SK-N-SH (cell line): Measurements from ENCODE around the gene DIAPH2. TPM values are rescaled to one million over a fixed set of nuclear protein-coding genes. Genes with fewer than 3 reads are reported as not detected.

Source experiments
- CTCF ChIA-PET: fragments of 300-600, 350-600 bp; formaldehyde crosslinking; extraction: SDS; loops from one replicate; lab custom pipeline; 2021; lab: Yijun Ruan, JAX
- POLR2A ChIA-PET: fragments of 350-600 bp; sonication (Branson Sonifier 250); formaldehyde crosslinking; extraction: SDS; loops from one replicate; lab custom pipeline; 2020; ENCODE audit warnings: antibody characterized with exemption, inconsistent platforms; lab: Yijun Ruan, JAX
- DNase-seq: peaks from one replicate; pipeline ENCODE4 v3.0.0; 2012
- H2AFZ ChIP-seq: fragments of 200-600 bp; sonication (generic); 2 replicates; pipeline ENCODE4 v1.8.1; 2016; ENCODE audit warnings: antibody characterized with exemption, mild to moderate bottlenecking, low read depth
- H3F3A ChIP-seq: fragments of 200-600 bp; sonication (generic); replicated peaks from 2 replicates; pipeline ENCODE3; 2016; ENCODE audit warnings: antibody characterized with exemption, mild to moderate bottlenecking; ENCODE audit not compliant: insufficient read depth
- H3K27ac ChIP-seq, 2 experiments: fragments of 200-500 bp in 1 of 2; fragments of 200-600 bp in 1 of 2; sonication (Bioruptor generic) in 1 of 2; sonication (generic), shearing (Covaris generic) in 1 of 2; 2 replicates each; pipeline versions ENCODE4 v1.5.1 to v1.6.1; 2014 to 2016; ENCODE audit warnings: low read depth in 2 of 2, inconsistent platforms in 1 of 2, low read length in 1 of 2, mild to moderate bottlenecking in 1 of 2, mixed read lengths in 1 of 2
- H3K27me3 ChIP-seq: fragments of 200-600 bp; sonication (generic), shearing (Covaris generic); 2 replicates; pipeline ENCODE4 v1.6.1; 2016; ENCODE audit warnings: mixed run types; ENCODE audit not compliant: insufficient read depth
- H3K36me3 ChIP-seq, 2 experiments: fragments of 200-500 bp in 1 of 2; fragments of 200-600 bp in 1 of 2; sonication (Bioruptor generic) in 1 of 2; sonication (generic) in 1 of 2; replicated peaks in 1 of 2; 2 replicates each; pipeline versions ENCODE3 to v1.5.1; 2014 to 2016; ENCODE audit warnings: low read length in 1 of 2, mild to moderate bottlenecking in 1 of 2; ENCODE audit not compliant: insufficient read depth in 2 of 2, control insufficient read depth in 1 of 2
- H3K4me1 ChIP-seq, 2 experiments: fragments of 200-500 bp in 1 of 2; fragments of 200-600 bp in 1 of 2; sonication (Bioruptor generic) in 1 of 2; sonication (generic), shearing (Covaris generic) in 1 of 2; 2 replicates each; pipeline versions ENCODE4 v1.5.1 to v1.6.1; 2014 to 2016; ENCODE audit warnings: low read depth in 1 of 2, low read length in 1 of 2, mixed run types in 1 of 2; ENCODE audit not compliant: insufficient read depth in 2 of 2, control insufficient read depth in 1 of 2
- H3K4me2 ChIP-seq: fragments of 200-600 bp; sonication (generic), shearing (Covaris generic); 2 replicates; pipeline ENCODE4 v1.6.1; 2017; ENCODE audit warnings: mixed run types
- H3K4me3 ChIP-seq, 2 experiments: fragments of 200-500 bp in 1 of 2; fragments of 200-600 bp in 1 of 2; sonication (Bioruptor generic) in 1 of 2; sonication (generic), shearing (Covaris generic) in 1 of 2; 2 replicates each; pipeline versions ENCODE4 v1.5.1 to v1.8.1; 2014 to 2016; ENCODE audit warnings: low read depth in 2 of 2, inconsistent platforms in 1 of 2, low read length in 1 of 2, mild to moderate bottlenecking in 1 of 2, mixed read lengths in 1 of 2, moderate library complexity in 1 of 2
- H3K79me2 ChIP-seq: fragments of 200-600 bp; sonication (generic); 2 replicates; pipeline ENCODE4 v1.8.1; 2017; ENCODE audit warnings: mild to moderate bottlenecking; ENCODE audit not compliant: insufficient read depth
- H3K9ac ChIP-seq: fragments of 200-600 bp; sonication (generic); 2 replicates; pipeline ENCODE4 v1.6.1; 2017; ENCODE audit warnings: mixed run types
- H3K9me2 ChIP-seq: fragments of 200-600 bp; sonication (generic); 2 replicates; pipeline ENCODE4 v1.6.1; 2017; ENCODE audit warnings: mixed run types
- H3K9me3 ChIP-seq: fragments of 200-600 bp; sonication (generic); 2 replicates; pipeline ENCODE4 v1.6.1; 2017; ENCODE audit warnings: mixed run types, mild to moderate bottlenecking, moderate library complexity
- H4K20me1 ChIP-seq: fragments of 200-600 bp; sonication (generic); 2 replicates; pipeline ENCODE4 v1.6.1; 2017; ENCODE audit warnings: mild to moderate bottlenecking, mixed run types; ENCODE audit not compliant: insufficient read depth
- EP300 ChIP-seq, 2 experiments: IDR thresholded peaks; 2 replicates each; pipeline versions ENCODE4 v1.4.0 to v1.6.1; 2012; ENCODE audit warnings: borderline replicate concordance in 1 of 2, low read depth in 1 of 2, low read length in 1 of 2
- GATA2 ChIP-seq: sonication (generic); formaldehyde crosslinking; IDR thresholded peaks from 2 replicates; pipeline ENCODE4 v1.5.0; 2020; ENCODE audit warnings: mild to moderate bottlenecking, missing genetic modification reagents
- JUND ChIP-seq: IDR thresholded peaks from 2 replicates; pipeline ENCODE4 v1.4.0; 2012
- MAX ChIP-seq: IDR thresholded peaks from 2 replicates; pipeline ENCODE4 v1.4.0; 2012; ENCODE audit warnings: low read depth
- MXI1 ChIP-seq: IDR thresholded peaks from 2 replicates; pipeline ENCODE4 v1.6.1; 2012; ENCODE audit warnings: mild to moderate bottlenecking, low read depth, low read length, improper control_type of control experiment
- PBX3 ChIP-seq: IDR thresholded peaks from 2 replicates; pipeline ENCODE4; 2012
- RCOR1 ChIP-seq: fragments of 150-350 bp; IDR thresholded peaks from 2 replicates; pipeline ENCODE4 v1.6.1; 2017; ENCODE audit warnings: antibody characterized with exemption, low read length
- SIN3A ChIP-seq: IDR thresholded peaks from 2 replicates; pipeline ENCODE4 v1.6.1; 2012; ENCODE audit warnings: low read depth, mild to moderate bottlenecking, low read length, moderate library complexity, borderline replicate concordance
- SMC3 ChIP-seq: IDR thresholded peaks from 2 replicates; pipeline ENCODE4 v1.6.1; 2012; ENCODE audit warnings: low read depth, low read length, improper control_type of control experiment
- TAF1 ChIP-seq: IDR thresholded peaks from 2 replicates; pipeline ENCODE4 v1.6.1; 2012; ENCODE audit warnings: low read depth, mild to moderate bottlenecking, low read length, moderate library complexity, borderline replicate concordance
- TCF12 ChIP-seq: IDR thresholded peaks from 2 replicates; pipeline ENCODE4 v1.4.0; 2012
- USF1 ChIP-seq: IDR thresholded peaks from 2 replicates; pipeline ENCODE4 v1.4.0; 2012; ENCODE audit warnings: low read depth, borderline replicate concordance
- USF2 ChIP-seq: fragments of 150-350 bp; IDR thresholded peaks from 2 replicates; pipeline ENCODE4 v1.6.1; 2017; ENCODE audit warnings: antibody characterized with exemption, low read length, low read depth, borderline replicate concordance
- YY1 ChIP-seq: IDR thresholded peaks from 2 replicates; pipeline ENCODE4 v1.4.0; 2012; ENCODE audit warnings: low read depth, mild to moderate bottlenecking
- WGBS: methylation state at CpG from one replicate; pipeline ENCODE4 v1.1.6; 2017; ENCODE audit warnings: low lambda C conversion rate; 5-methylcytosine and 5-hydroxymethylcytosine counted together
- polyA plus RNA-seq, 3 experiments: library from polyadenylated mRNA; depleted of rRNA; stranded (reverse); fragments of >200 nt; gene quantifications; 2 replicates each; pipeline ENCODE4 v1.2.3, GENCODE V29; 2012

DIAPH2 gene
- polyA plus RNA-seq, 1 of the 3 experiments (the other 2 are of a cell fraction) = 1.1 TPM

GRCh38 chrX:97471071-97471470, 786.4 kb downstream of the DIAPH2 start:
- TF ChIP-seq GATA2 = no peak
- no peak for TF ChIP-seq SMC3
- no peak for TF ChIP-seq YY1
- no peak for TF ChIP-seq MXI1
- no peak for TF ChIP-seq SIN3A
- TF ChIP-seq TCF12 = no peak
- TF ChIP-seq USF1 = no peak
- no peak for TF ChIP-seq USF2
- TF ChIP-seq RCOR1 = no peak
- TF ChIP-seq JUND = no peak
- TF ChIP-seq, all 33 proteins: peak for 0
- no peaks in the 10 kb centered on the region for H3K9me3 ChIP-seq
- ChIA-PET CTCF (no interaction called here), POLR2A (no interaction called here)
- H3K4me3 ChIP-seq = no peak overlapping the region
- no peaks in the 10 kb centered on the region; a peak in 1 of 4 replicates for H3K4me1 ChIP-seq
- H4K20me1 ChIP-seq = no peaks in the 10 kb centered on the region
- WGBS = 37% methylated on average over 6 of the region's 6 CpGs
- no peak overlapping the region for H3K9ac ChIP-seq
- no peaks in the 10 kb centered on the region for H3K36me3 ChIP-seq
- no peak for DNase-seq
- no peak overlapping the region for H3K4me2 ChIP-seq
- no peak overlapping the region for H2AFZ ChIP-seq
- H3K27ac ChIP-seq = no peak overlapping the region
- H3K9me2 ChIP-seq = no peaks in the 10 kb centered on the region
- H3F3A ChIP-seq = no peaks in the 10 kb centered on the region
- H3K79me2 ChIP-seq = no peaks in the 10 kb centered on the region
- no peaks in the 10 kb centered on the region for H3K27me3 ChIP-seq

- H3K79me2 ChIP-seq = no peaks in the 10 kb centered on the region
- WGBS = 52% methylated on average over 3 of the region's 3 CpGs
- peak; percentile 12 for DNase-seq
- 0 out of 4 replicates have a peak overlapping the region, but pooled peaks of 1 of the 2 experiments have one; percentile 11 for H3K27ac ChIP-seq
- no peaks in the 10 kb centered on the region; a peak in 1 of 4 replicates for H3K4me1 ChIP-seq
- TF ChIP-seq GATA2 (peak; percentile 79), MAX (no peak), PBX3 (no peak), TAF1 (no peak), EP300 (IDR thresholded peaks at IDR 0.05; ENCODE audit: borderline replicate concordance in 1 of 2, low read depth in 1 of 2, low read length in 1 of 2) (peak in 1 of 2 experiments; percentile 79; a peak in 2 of 4 replicates)
- no peaks in the 10 kb centered on the region for H4K20me1 ChIP-seq
- no peaks in the 10 kb centered on the region for H3F3A ChIP-seq
- CTCF ChIA-PET = no interaction called here
- H3K9ac ChIP-seq = no peak overlapping the region
- POLR2A ChIA-PET = no interaction called here
- no peaks in the 10 kb centered on the region for H3K36me3 ChIP-seq
- H3K4me2 ChIP-seq = no peak overlapping the region
- H3K27me3 ChIP-seq = no peaks in the 10 kb centered on the region
- no peak overlapping the region for H3K4me3 ChIP-seq
- H2AFZ ChIP-seq = no peak overlapping the region
- no peaks in the 10 kb centered on the region for H3K9me3 ChIP-seq
- no peaks in the 10 kb centered on the region for H3K9me2 ChIP-seq
Observed at GRCh38 chrX:97474933-97475332, 790.3 kb downstream of the DIAPH2 start.
